AG09309 (cell line): ENCODE measurements around the gene ALS2.

Experiments
- DNase-seq: peaks from one replicate; pipeline ENCODE4 v3.0.0-alpha.2; 2010; ENCODE audit warnings: low read depth
- H3K4me3 ChIP-seq: 2 replicates; pipeline ENCODE4 v1.5.1; 2011; ENCODE audit warnings: mild to moderate bottlenecking, low read depth, low read length, moderate library complexity; ENCODE audit not compliant: control insufficient read depth
- TF ChIP-seq, protein P1 (sequence below): IDR thresholded peaks from 2 replicates; pipeline ENCODE4 v1.5.1; 2011; ENCODE audit warnings: mild to moderate bottlenecking, low read depth, low read length, inconsistent platforms; ENCODE audit not compliant: insufficient read depth, control insufficient read depth; ENCODE audit errors: missing control alignments

ALS2 gene

GRCh38 chr2:201794294-201794693, 13.6 kb upstream of the ALS2 start:
- no peak overlapping the region for H3K4me3 ChIP-seq
- DNase-seq = no peak
- TF ChIP-seq, protein P1, sequence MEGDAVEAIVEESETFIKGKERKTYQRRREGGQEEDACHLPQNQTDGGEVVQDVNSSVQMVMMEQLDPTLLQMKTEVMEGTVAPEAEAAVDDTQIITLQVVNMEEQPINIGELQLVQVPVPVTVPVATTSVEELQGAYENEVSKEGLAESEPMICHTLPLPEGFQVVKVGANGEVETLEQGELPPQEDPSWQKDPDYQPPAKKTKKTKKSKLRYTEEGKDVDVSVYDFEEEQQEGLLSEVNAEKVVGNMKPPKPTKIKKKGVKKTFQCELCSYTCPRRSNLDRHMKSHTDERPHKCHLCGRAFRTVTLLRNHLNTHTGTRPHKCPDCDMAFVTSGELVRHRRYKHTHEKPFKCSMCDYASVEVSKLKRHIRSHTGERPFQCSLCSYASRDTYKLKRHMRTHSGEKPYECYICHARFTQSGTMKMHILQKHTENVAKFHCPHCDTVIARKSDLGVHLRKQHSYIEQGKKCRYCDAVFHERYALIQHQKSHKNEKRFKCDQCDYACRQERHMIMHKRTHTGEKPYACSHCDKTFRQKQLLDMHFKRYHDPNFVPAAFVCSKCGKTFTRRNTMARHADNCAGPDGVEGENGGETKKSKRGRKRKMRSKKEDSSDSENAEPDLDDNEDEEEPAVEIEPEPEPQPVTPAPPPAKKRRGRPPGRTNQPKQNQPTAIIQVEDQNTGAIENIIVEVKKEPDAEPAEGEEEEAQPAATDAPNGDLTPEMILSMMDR = no peak

- TF ChIP-seq, protein P1 = no peak
- H3K4me3 ChIP-seq = no peak overlapping the region
- DNase-seq = no peak
Observed at GRCh38 chr2:201793631-201794030, 12.9 kb upstream of the ALS2 start.

DNA sequence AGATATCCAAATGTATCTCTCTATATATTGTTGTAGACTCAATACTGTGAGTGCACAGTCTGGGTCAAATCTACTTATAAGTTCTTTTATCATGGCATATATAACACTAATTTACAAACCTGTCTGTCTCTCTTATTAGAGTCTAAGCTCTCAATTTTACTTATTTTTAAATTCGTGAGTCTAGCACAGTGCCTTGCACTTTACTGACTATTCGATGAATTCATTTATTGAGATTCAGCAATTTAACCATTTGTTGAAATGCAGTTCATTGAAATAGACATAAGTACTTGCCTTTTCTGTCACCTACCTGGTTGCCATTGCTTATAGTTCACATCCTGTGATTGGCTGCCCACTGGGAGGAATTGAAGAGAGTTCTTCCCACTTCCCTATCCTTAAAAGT, 10.3 kb upstream of the ALS2 start:
- TF ChIP-seq, protein P1 = no peak
- no peak for DNase-seq
- no peak overlapping the region for H3K4me3 ChIP-seq

DNA sequence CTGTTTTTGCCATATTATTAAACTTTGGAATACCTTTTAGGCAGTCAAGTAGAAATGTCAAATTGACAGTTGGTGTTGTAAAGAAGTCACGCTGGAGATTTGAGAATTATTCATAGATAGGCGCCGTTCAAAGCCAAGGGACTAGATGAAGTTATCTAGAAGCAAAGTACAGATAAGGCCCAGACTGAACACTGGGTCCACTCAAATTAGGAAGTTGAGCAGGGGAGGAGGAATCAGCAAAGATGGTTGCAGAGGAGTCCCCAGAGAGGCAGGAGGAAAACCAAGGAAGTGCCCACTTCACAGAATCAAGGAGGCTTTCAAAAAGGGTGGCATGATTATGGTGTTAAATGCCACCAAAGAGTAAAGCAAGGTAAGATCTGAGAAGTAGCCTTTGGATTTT, 9.6 kb upstream of the ALS2 start:
- TF ChIP-seq, protein P1 = no peak
- no peak overlapping the region for H3K4me3 ChIP-seq
- DNase-seq = no peak

- TF ChIP-seq, protein P1 = no peak
- DNase-seq = no peak
- no peak overlapping the region for H3K4me3 ChIP-seq
Observed at GRCh38 chr2:201789395-201789794, 8.7 kb upstream of the ALS2 start.

GRCh38 chr2:201788371-201788770, 7.6 kb upstream of the ALS2 start:
- TF ChIP-seq, protein P1 = no peak
- DNase-seq = no peak
- H3K4me3 ChIP-seq = no peak overlapping the region

GRCh38 chr2:201786471-201786870, 5.7 kb upstream of the ALS2 start:
- DNase-seq = no peak
- TF ChIP-seq, protein P1 = no peak
- H3K4me3 ChIP-seq = no peak overlapping the region
